Memory B cell (primary cell): ENCODE measurements around the gene ORAI2.
A peak's percentile ranks its signal among the peaks of the same experiment; 100 is the strongest.
"Not testable (repeated sequence)": the region's sequence is repeated elsewhere in the genome, so short reads cannot be mapped to it uniquely, and the experiment has no call there.

Experiments used
- ATAC-seq: fragments of 150-1000 bp; cut with Tn5 transposase; 2 replicates; pipeline ENCODE4 v1.10.0; 2021; ENCODE audit warnings: low read depth, mild to moderate bottlenecking, moderate library complexity
- DNase-seq, 2 donors: peaks; one replicate each; pipeline ENCODE4 v3.0.0; 2022; ENCODE audit warnings: low spot score in 2 of 2
- H3K27ac Mint-ChIP-seq: one replicate; pipeline ENCODE4 v1.8.0; 2022; ENCODE audit warnings: mild to moderate bottlenecking, moderate library complexity, mixed read lengths
- H3K27me3 Mint-ChIP-seq: one replicate; pipeline ENCODE4 v1.8.0; 2022; ENCODE audit warnings: mixed read lengths
- H3K36me3 Mint-ChIP-seq: one replicate; pipeline ENCODE4 v1.8.0; 2022; ENCODE audit warnings: mild to moderate bottlenecking, mixed read lengths
- H3K4me1 Mint-ChIP-seq: one replicate; pipeline ENCODE4 v1.8.0; 2022; ENCODE audit warnings: mixed read lengths
- H3K4me3 Mint-ChIP-seq: one replicate; pipeline ENCODE4 v1.8.0; 2022; ENCODE audit warnings: mild to moderate bottlenecking, moderate library complexity, mixed read lengths
- H3K9me3 Mint-ChIP-seq: one replicate; pipeline ENCODE4 v1.8.0; 2022; ENCODE audit warnings: mixed read lengths

The ORAI2 gene

GRCh38 chr7:102474736-102475435, 41.5 kb downstream of the ORAI2 start:
- not testable (repeated sequence) for H3K27me3 Mint-ChIP-seq, ATAC-seq, H3K4me3 Mint-ChIP-seq, H3K9me3 Mint-ChIP-seq, H3K36me3 Mint-ChIP-seq, DNase-seq, H3K27ac Mint-ChIP-seq, H3K4me1 Mint-ChIP-seq

GRCh38 chr7:102478314-102479208, 45.2 kb downstream of the ORAI2 start, which contains the start of gene POLR2J:
Gene POLR2J (minus strand): TSS chr7:102478922. CDS start chr7:102478860, 62 bp downstream.
- H3K27me3 Mint-ChIP-seq, H3K4me1 Mint-ChIP-seq, H3K9me3 Mint-ChIP-seq, H3K36me3 Mint-ChIP-seq, H3K27ac Mint-ChIP-seq: not testable (repeated sequence)
- peak; percentile 75 to 100 for DNase-seq
- ATAC-seq, result peak; percentile 86
- peak within 1 kb of the TSS; percentile 85 for H3K4me3 Mint-ChIP-seq

GRCh38 chr7:102479209-102479584, 45.8 kb downstream of the ORAI2 start:
- peak; percentile 2 for ATAC-seq
- not testable (repeated sequence) for DNase-seq, H3K9me3 Mint-ChIP-seq, H3K36me3 Mint-ChIP-seq, H3K27ac Mint-ChIP-seq, H3K4me3 Mint-ChIP-seq, H3K4me1 Mint-ChIP-seq, H3K27me3 Mint-ChIP-seq

- not testable (repeated sequence) for H3K36me3 Mint-ChIP-seq, H3K27ac Mint-ChIP-seq, H3K27me3 Mint-ChIP-seq, H3K4me1 Mint-ChIP-seq, H3K9me3 Mint-ChIP-seq, ATAC-seq
- DNase-seq, result peak; percentile 29 to 42
- H3K4me3 Mint-ChIP-seq, result peak overlapping the region; percentile 33
Measured at GRCh38 chr7:102479982-102480637, 46.7 kb downstream of the ORAI2 start.

GRCh38 chr7:102481962-102482361, 48.6 kb downstream of the ORAI2 start:
- H3K27ac Mint-ChIP-seq, H3K4me1 Mint-ChIP-seq, ATAC-seq, H3K4me3 Mint-ChIP-seq, H3K27me3 Mint-ChIP-seq, H3K36me3 Mint-ChIP-seq, H3K9me3 Mint-ChIP-seq: not testable (repeated sequence)
- DNase-seq, result peak in 1 of 2 donors; percentile 6

- H3K9me3 Mint-ChIP-seq, H3K27me3 Mint-ChIP-seq, DNase-seq, H3K27ac Mint-ChIP-seq, ATAC-seq, H3K4me3 Mint-ChIP-seq, H3K4me1 Mint-ChIP-seq, H3K36me3 Mint-ChIP-seq: not testable (repeated sequence)
Measured at GRCh38 chr7:102484317-102484716, 50.9 kb downstream of the ORAI2 start.

- not testable (repeated sequence) for H3K27ac Mint-ChIP-seq, H3K4me3 Mint-ChIP-seq, H3K9me3 Mint-ChIP-seq, H3K4me1 Mint-ChIP-seq, H3K27me3 Mint-ChIP-seq, H3K36me3 Mint-ChIP-seq
- ATAC-seq (peak; percentile 44), DNase-seq (peak; percentile 52 to 60)
Measured at GRCh38 chr7:102490529-102491075, 57.2 kb downstream of the ORAI2 start.

- DNase-seq, H3K9me3 Mint-ChIP-seq, H3K4me3 Mint-ChIP-seq, H3K27me3 Mint-ChIP-seq, H3K36me3 Mint-ChIP-seq, H3K4me1 Mint-ChIP-seq, H3K27ac Mint-ChIP-seq: not testable (repeated sequence)
- ATAC-seq, result peak; percentile 50
Measured at GRCh38 chr7:102493220-102493935, 60.0 kb downstream of the ORAI2 start.

- ATAC-seq, H3K36me3 Mint-ChIP-seq, H3K9me3 Mint-ChIP-seq, H3K27ac Mint-ChIP-seq, H3K4me3 Mint-ChIP-seq, DNase-seq, H3K4me1 Mint-ChIP-seq, H3K27me3 Mint-ChIP-seq: not testable (repeated sequence)
Measured at GRCh38 chr7:102494026-102494425, 60.7 kb downstream of the ORAI2 start.

GRCh38 chr7:102494473-102495149, 61.2 kb downstream of the ORAI2 start:
- H3K27ac Mint-ChIP-seq, H3K4me1 Mint-ChIP-seq, H3K9me3 Mint-ChIP-seq, H3K4me3 Mint-ChIP-seq, DNase-seq, H3K27me3 Mint-ChIP-seq, H3K36me3 Mint-ChIP-seq: not testable (repeated sequence)
- peak; percentile 75 for ATAC-seq

- not testable (repeated sequence) for DNase-seq, ATAC-seq, H3K27ac Mint-ChIP-seq, H3K36me3 Mint-ChIP-seq, H3K9me3 Mint-ChIP-seq, H3K27me3 Mint-ChIP-seq, H3K4me3 Mint-ChIP-seq, H3K4me1 Mint-ChIP-seq
Measured at GRCh38 chr7:102496861-102497260, 63.5 kb downstream of the ORAI2 start.

GRCh38 chr7:102497308-102497707, 63.9 kb downstream of the ORAI2 start:
- H3K4me3 Mint-ChIP-seq, H3K36me3 Mint-ChIP-seq, H3K9me3 Mint-ChIP-seq, DNase-seq, H3K27me3 Mint-ChIP-seq, H3K4me1 Mint-ChIP-seq, H3K27ac Mint-ChIP-seq, ATAC-seq: not testable (repeated sequence)

GRCh38 chr7:102498321-102498720, 64.9 kb downstream of the ORAI2 start:
- not testable (repeated sequence) for H3K9me3 Mint-ChIP-seq, H3K4me1 Mint-ChIP-seq, ATAC-seq, H3K27ac Mint-ChIP-seq, H3K36me3 Mint-ChIP-seq, H3K27me3 Mint-ChIP-seq, H3K4me3 Mint-ChIP-seq, DNase-seq
